IPS-15b (cell line): ENCODE data around the gene LYRM2.

Experiments
- H3K27me3 ChIP-seq: one replicate; pipeline ENCODE4 v1.6.1; 2013; ENCODE audit warnings: low read length; ENCODE audit not compliant: control insufficient read depth, insufficient read depth
- H3K36me3 ChIP-seq: one replicate; pipeline ENCODE4 v1.6.1; 2013; ENCODE audit warnings: low read length; ENCODE audit not compliant: control insufficient read depth, insufficient read depth
- H3K4me1 ChIP-seq: one replicate; pipeline ENCODE4 v1.6.1; 2013; ENCODE audit warnings: mild to moderate bottlenecking, low read length; ENCODE audit not compliant: control insufficient read depth, insufficient read depth
- H3K4me3 ChIP-seq: one replicate; pipeline ENCODE4 v1.5.1; 2013; ENCODE audit warnings: low read depth, low read length
- H3K9ac ChIP-seq: one replicate; pipeline ENCODE4 v1.6.1; 2013; ENCODE audit warnings: low read depth, mild to moderate bottlenecking, low read length
- H3K9me3 ChIP-seq: one replicate; pipeline ENCODE4 v1.6.1; 2013; ENCODE audit warnings: mild to moderate bottlenecking, low read length; ENCODE audit not compliant: control insufficient read depth, insufficient read depth

The LYRM2 gene

DNA sequence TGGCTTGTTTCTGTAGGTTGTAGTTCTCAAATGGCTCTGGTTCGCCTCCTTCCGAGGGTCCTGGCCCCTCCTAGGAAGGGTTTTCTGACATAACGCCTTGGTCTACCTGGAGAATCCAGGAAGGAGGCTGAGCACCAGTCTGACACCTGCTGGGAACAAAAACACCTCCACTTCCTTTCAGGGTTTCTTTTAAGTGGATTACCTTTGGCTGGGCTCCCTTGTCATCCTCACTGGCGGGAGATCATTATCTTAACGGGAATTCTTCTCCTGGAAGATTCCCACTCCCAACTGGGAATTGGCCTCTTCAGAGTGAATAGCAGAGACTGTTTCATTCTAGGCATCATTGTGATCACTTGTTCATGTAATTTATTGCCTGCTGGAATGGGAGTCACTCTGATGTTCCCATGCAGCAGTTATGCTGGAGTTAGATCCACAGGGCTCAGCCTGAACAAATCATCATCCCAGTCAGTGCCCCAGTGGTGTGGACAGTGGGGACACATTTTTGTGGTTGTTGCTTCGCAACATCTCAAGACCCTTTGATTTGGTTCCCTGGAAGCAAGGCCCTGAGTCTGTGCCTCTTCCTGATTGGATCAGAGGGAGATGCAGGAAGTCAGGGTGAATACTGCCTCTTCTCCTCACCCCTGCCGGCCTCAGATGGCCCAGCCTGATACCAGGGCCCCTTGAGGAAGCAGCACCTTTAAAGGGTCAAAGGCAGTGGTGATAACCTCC, 49.1 kb downstream of the LYRM2 start:
- H3K36me3 ChIP-seq: no peaks in the 10 kb centered on the region
- no peak overlapping the region for H3K9ac ChIP-seq
- no peak overlapping the region for H3K4me3 ChIP-seq
- peaks cover 3% of the 10 kb centered on the region for H3K4me1 ChIP-seq
- no peaks in the 10 kb centered on the region for H3K27me3 ChIP-seq
- no peaks in the 10 kb centered on the region for H3K9me3 ChIP-seq

GRCh38 chr6:89585154-89585553, 53.4 kb downstream of the LYRM2 start:
- H3K4me3 ChIP-seq: no peak overlapping the region
- H3K4me1 ChIP-seq: peaks cover 3% of the 10 kb centered on the region
- no peaks in the 10 kb centered on the region for H3K36me3 ChIP-seq
- no peaks in the 10 kb centered on the region for H3K27me3 ChIP-seq
- H3K9me3 ChIP-seq: no peaks in the 10 kb centered on the region
- no peak overlapping the region for H3K9ac ChIP-seq

- no peak overlapping the region for H3K4me3 ChIP-seq
- H3K4me1 ChIP-seq: peaks cover 3% of the 10 kb centered on the region
- H3K9me3 ChIP-seq: no peaks in the 10 kb centered on the region
- no peaks in the 10 kb centered on the region for H3K36me3 ChIP-seq
- no peaks in the 10 kb centered on the region for H3K27me3 ChIP-seq
- no peak overlapping the region for H3K9ac ChIP-seq
Measured at GRCh38 chr6:89584539-89584938, 54.0 kb downstream of the LYRM2 start.

GRCh38 chr6:89583559-89583958, 55.0 kb downstream of the LYRM2 start:
- Histone ChIP-seq H3K9me3 (no peaks in the 10 kb centered on the region), H3K9ac (no peak overlapping the region), H3K36me3 (no peaks in the 10 kb centered on the region), H3K4me1 (no peaks in the 10 kb centered on the region), H3K27me3 (no peaks in the 10 kb centered on the region), H3K4me3 (no peak overlapping the region)

GRCh38 chr6:89582669-89583325, 55.8 kb downstream of the LYRM2 start:
- Histone ChIP-seq H3K9ac (no peak overlapping the region), H3K27me3 (no peaks in the 10 kb centered on the region), H3K36me3 (no peaks in the 10 kb centered on the region), H3K4me1 (no peaks in the 10 kb centered on the region), H3K9me3 (no peaks in the 10 kb centered on the region), H3K4me3 (no peak overlapping the region)

DNA sequence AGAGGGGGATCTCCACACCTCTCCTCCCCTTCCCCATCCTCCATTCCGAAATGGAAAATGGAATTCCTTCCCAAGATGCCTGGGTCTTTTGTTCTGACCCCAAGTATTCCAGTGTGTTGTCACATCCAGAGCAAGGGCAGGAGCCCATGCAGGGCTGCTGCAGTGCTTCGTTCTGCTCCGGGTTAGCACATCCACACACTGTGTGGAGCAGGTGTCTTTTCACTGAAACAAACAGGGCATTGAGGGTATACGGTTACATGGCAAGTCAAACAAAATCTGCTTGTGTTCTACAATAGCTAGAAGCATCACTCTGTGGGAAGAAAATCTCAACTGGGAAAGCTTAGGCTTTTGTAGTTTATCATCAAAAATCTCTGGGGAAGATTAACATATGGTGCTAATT, 56.9 kb downstream of the LYRM2 start:
- H3K36me3 ChIP-seq: no peaks in the 10 kb centered on the region

DNA sequence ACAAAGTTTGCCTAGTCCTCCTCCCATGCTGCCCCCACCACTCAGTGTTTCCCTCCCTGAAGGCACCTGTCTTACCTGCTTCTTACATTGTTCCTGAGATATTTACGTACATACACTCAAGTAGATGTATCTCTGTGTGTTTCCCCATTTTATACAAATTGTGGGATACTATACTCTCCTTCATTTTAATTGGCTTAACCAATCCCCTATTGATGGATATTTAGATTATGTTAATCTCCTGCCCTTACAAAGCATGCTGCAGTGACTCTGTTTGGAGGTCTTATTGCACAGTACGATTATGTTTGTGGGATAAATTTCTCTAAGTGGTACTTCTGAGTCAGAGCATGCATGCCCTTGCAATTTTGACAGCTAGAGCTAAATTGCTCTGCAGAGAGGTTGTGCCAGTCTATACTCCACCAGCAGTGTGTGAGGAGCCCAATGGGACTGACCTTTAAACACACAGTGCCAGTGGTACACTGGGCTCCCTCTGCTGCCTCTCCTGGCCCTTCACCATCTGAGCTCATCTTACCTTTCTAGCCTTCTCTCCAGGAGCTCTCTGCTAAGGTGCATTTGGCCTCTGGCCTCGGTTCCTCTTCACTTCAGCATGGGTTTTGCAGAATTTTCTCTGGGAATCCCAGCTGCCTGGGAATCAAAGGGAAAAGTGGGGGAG, 57.4 kb downstream of the LYRM2 start:
- Histone ChIP-seq H3K9ac (no peak overlapping the region), H3K9me3 (no peaks in the 10 kb centered on the region), H3K4me3 (no peak overlapping the region), H3K4me1 (no peaks in the 10 kb centered on the region), H3K36me3 (no peaks in the 10 kb centered on the region), H3K27me3 (no peaks in the 10 kb centered on the region)

More for the DNA sequence above, 56.9 kb downstream of the LYRM2 start:
- Histone ChIP-seq H3K27me3 (no peaks in the 10 kb centered on the region), H3K9ac (no peak overlapping the region), H3K9me3 (no peaks in the 10 kb centered on the region), H3K4me3 (no peak overlapping the region), H3K4me1 (no peaks in the 10 kb centered on the region)

DNA sequence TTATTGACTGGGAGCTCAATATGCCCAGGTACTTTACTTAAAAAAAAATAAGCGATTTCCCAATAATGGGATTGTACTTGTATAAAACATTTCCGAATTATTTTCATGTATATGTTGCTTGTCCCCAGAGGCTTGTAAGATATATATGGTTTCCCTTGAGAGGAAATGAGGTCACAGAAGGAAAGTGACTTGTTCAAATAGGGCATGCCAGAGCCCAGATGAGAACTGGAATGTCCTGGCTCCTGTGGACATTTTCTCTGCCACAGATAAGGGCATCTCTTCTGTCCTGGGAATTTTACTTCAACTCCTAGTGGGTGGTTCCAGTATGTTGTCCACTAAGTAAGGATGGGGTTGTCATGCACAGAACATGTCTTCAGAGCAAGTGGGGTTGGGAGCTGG, 63.0 kb downstream of the LYRM2 start:
- no peak overlapping the region for H3K9ac ChIP-seq
- no peak overlapping the region for H3K4me3 ChIP-seq
- no peaks in the 10 kb centered on the region for H3K36me3 ChIP-seq
- H3K4me1 ChIP-seq: no peaks in the 10 kb centered on the region
- no peaks in the 10 kb centered on the region for H3K27me3 ChIP-seq
- H3K9me3 ChIP-seq: no peaks in the 10 kb centered on the region

DNA sequence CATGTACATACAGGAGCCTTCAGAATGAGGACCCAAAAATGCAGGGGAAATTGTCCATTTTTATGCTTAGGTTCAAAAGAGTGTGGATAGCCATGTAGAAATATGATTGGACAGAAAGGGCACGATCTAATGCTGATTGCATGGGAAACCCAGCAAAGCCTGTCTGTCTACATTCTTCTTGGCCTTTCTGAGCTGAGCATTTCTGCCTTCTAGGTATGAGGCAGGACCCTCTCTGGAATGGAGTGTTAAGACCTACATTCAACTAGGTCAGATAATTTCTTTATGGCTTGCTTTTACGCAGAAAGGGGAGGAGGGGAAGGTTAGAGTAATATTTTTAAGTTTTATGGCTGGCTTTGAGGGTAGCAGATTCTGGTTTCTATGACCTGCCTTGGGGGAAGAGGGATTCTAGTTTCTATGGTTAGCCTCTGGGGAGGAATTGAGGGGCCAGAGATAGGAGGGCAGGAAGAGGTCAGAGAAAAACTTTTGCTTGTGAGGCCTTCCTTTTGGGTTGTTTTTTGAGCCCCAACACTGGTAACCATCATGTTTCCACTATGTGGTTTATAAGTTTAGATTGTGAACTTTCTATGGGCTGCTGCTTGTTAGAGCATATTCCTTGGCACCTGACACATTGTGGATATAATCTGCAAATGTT, 63.5 kb downstream of the LYRM2 start:
- no peak overlapping the region for H3K4me3 ChIP-seq
- no peaks in the 10 kb centered on the region for H3K27me3 ChIP-seq
- H3K4me1 ChIP-seq: no peaks in the 10 kb centered on the region
- H3K9ac ChIP-seq: no peak overlapping the region
- no peaks in the 10 kb centered on the region for H3K36me3 ChIP-seq
- no peaks in the 10 kb centered on the region for H3K9me3 ChIP-seq

GRCh38 chr6:89567630-89568390, 70.7 kb downstream of the LYRM2 start:
- Histone ChIP-seq H3K9ac (no peak overlapping the region), H3K27me3 (no peaks in the 10 kb centered on the region), H3K4me1 (no peaks in the 10 kb centered on the region), H3K4me3 (no peak overlapping the region), H3K9me3 (no peaks in the 10 kb centered on the region), H3K36me3 (no peaks in the 10 kb centered on the region)

- Histone ChIP-seq H3K36me3 (no peaks in the 10 kb centered on the region), H3K9me3 (no peaks in the 10 kb centered on the region), H3K4me3 (no peak overlapping the region), H3K4me1 (peaks cover 4% of the 10 kb centered on the region), H3K9ac (no peak overlapping the region), H3K27me3 (no peaks in the 10 kb centered on the region)
Measured at GRCh38 chr6:89566930-89567629, 71.5 kb downstream of the LYRM2 start.
